H1 (cell line): Measurements from ENCODE around the gene SGO2. TPM values are rescaled to one million over a fixed set of nuclear protein-coding genes. Genes with fewer than 3 reads are reported as not detected.

Experiments used
- CTCF ChIA-PET: fragments of 300-600 bp; sonication (Branson Sonifier 250); formaldehyde crosslinking; loops from one replicate; lab custom pipeline; 2021; ENCODE audit not compliant: partially characterized antibody; lab: Charles Lee
- POLR2A ChIA-PET: fragments of 300-600 bp; sonication (Branson Sonifier 250); formaldehyde crosslinking; loops from one replicate; lab custom pipeline; 2021; ENCODE audit warnings: inconsistent platforms; ENCODE audit not compliant: partially characterized antibody; lab: Charles Lee
- DNase-seq, 2 experiments: peaks; one replicate each; pipeline versions ENCODE4 v3.0.0 to v3.0.0-alpha.2; 2010 to 2022; ENCODE audit warnings: low spot score in 2 of 2, low read depth in 1 of 2, mixed read lengths in 1 of 2
- FAIRE-seq: peaks from 2 replicates; lab custom pipeline; 2011; peaks lifted over from hg19 to GRCh38; lab: Jason Lieb, UNC
- H2AFZ ChIP-seq: 2 replicates; pipeline ENCODE4 v1.8.1; 2012; ENCODE audit warnings: low read length, inconsistent platforms
- H2AK5ac ChIP-seq: 2 replicates; pipeline ENCODE4 v1.6.1; 2013; ENCODE audit warnings: low read depth, low read length
- H2BK120ac ChIP-seq: replicated peaks from 2 replicates; pipeline ENCODE3; 2013; ENCODE audit warnings: low read depth, low read length, inconsistent platforms
- H2BK12ac ChIP-seq: 2 replicates; pipeline ENCODE4 v1.6.1; 2013; ENCODE audit warnings: low read depth, low read length
- H2BK15ac ChIP-seq: 2 replicates; pipeline ENCODE4 v1.6.1; 2013; ENCODE audit warnings: low read length
- H2BK20ac ChIP-seq: 2 replicates; pipeline ENCODE4 v1.6.1; 2013; ENCODE audit warnings: low read length
- H2BK5ac ChIP-seq: 2 replicates; pipeline ENCODE4 v1.6.1; 2013; ENCODE audit warnings: low read depth, low read length
- H3K14ac ChIP-seq: 2 replicates; pipeline ENCODE4 v1.6.1; 2013; ENCODE audit warnings: inconsistent platforms; ENCODE audit not compliant: insufficient read length
- H3K18ac ChIP-seq: 2 replicates; pipeline ENCODE4 v1.6.1; 2013; ENCODE audit warnings: low read length; ENCODE audit errors: extremely low read depth
- H3K23ac ChIP-seq: 2 replicates; pipeline ENCODE4 v1.6.1; 2013; ENCODE audit warnings: inconsistent platforms; ENCODE audit not compliant: insufficient read length
- H3K23me2 ChIP-seq: 2 replicates; pipeline ENCODE4 v1.6.1; 2013; ENCODE audit warnings: low read depth, low read length
- H3K27ac ChIP-seq: 2 replicates; pipeline ENCODE4 v1.6.1; 2011; ENCODE audit warnings: low read depth, low read length, inconsistent platforms
- H3K27me3 ChIP-seq, 4 experiments: replicated peaks in 1 of 4; 1 replicate in 1 of 4; 2 replicates in 3 of 4; pipeline versions ENCODE4 v1.6.1 to v1.8.1; 2011 to 2013; ENCODE audit warnings: low read length in 3 of 4, mild to moderate bottlenecking in 3 of 4, inconsistent platforms in 2 of 4, mixed read lengths in 2 of 4, moderate library complexity in 1 of 4; ENCODE audit not compliant: control insufficient read depth in 3 of 4, insufficient read depth in 3 of 4; ENCODE audit errors: extremely low read depth in 1 of 4
- H3K36me3 ChIP-seq, 4 experiments: 2 replicates each; pipeline versions ENCODE4 v1.6.1 to v1.8.1; 2011 to 2013; ENCODE audit warnings: mild to moderate bottlenecking in 4 of 4, low read length in 3 of 4, moderate library complexity in 2 of 4, control low read depth in 1 of 4, inconsistent platforms in 1 of 4; ENCODE audit not compliant: insufficient read depth in 4 of 4, control insufficient read depth in 2 of 4
- H3K4ac ChIP-seq: replicated peaks from 2 replicates; pipeline ENCODE3; 2013; ENCODE audit warnings: low read length, low read depth, mixed read lengths, inconsistent platforms; ENCODE audit not compliant: insufficient read length
- H3K4me1 ChIP-seq, 4 experiments: replicated peaks in 1 of 4; 1 replicate in 1 of 4; 2 replicates in 3 of 4; pipeline versions ENCODE4 v1.6.1 to v1.8.1; 2011 to 2013; ENCODE audit warnings: low read length in 3 of 4, inconsistent platforms in 2 of 4, mixed read lengths in 1 of 4; ENCODE audit not compliant: insufficient read depth in 4 of 4, control insufficient read depth in 3 of 4
- H3K4me2 ChIP-seq, 2 experiments: 2 replicates each; pipeline versions ENCODE4 v1.6.1 to v1.8.1; 2011 to 2013; ENCODE audit warnings: low read depth in 2 of 2, low read length in 2 of 2, control low read depth in 1 of 2, inconsistent platforms in 1 of 2, mild to moderate bottlenecking in 1 of 2; ENCODE audit not compliant: insufficient read depth in 1 of 2
- H3K4me3 ChIP-seq, 4 experiments: fragments of 200-600, 300-600 bp in 1 of 4; sonication (generic), shearing (Covaris generic), sonication (Bioruptor Twin) in 1 of 4; 2 replicates each; pipeline versions ENCODE4 v1.5.1 to v1.8.1; 2011 to 2016; ENCODE audit warnings: low read length in 4 of 4, low read depth in 3 of 4, control low read depth in 2 of 4, inconsistent platforms in 2 of 4, mild to moderate bottlenecking in 2 of 4, mixed read lengths in 1 of 4, moderate library complexity in 1 of 4; ENCODE audit not compliant: insufficient read depth in 2 of 4; ENCODE audit errors: extremely low read depth in 1 of 4
- H3K56ac ChIP-seq: replicated peaks from 2 replicates; pipeline ENCODE3; 2013; ENCODE audit warnings: low read depth, mild to moderate bottlenecking, mixed read lengths, low read length, inconsistent platforms; ENCODE audit not compliant: insufficient read length
- H3K79me1 ChIP-seq: 2 replicates; pipeline ENCODE4 v1.6.1; 2013; ENCODE audit warnings: low read depth, low read length, control low read depth
- H3K79me2 ChIP-seq, 2 experiments: 2 replicates each; pipeline versions ENCODE4 v1.6.1 to v1.8.1; 2012 to 2013; ENCODE audit warnings: low read length in 2 of 2, mild to moderate bottlenecking in 2 of 2, inconsistent platforms in 1 of 2; ENCODE audit not compliant: insufficient read depth in 2 of 2, control insufficient read depth in 1 of 2
- H3K9ac ChIP-seq, 4 experiments: replicated peaks in 1 of 4; 1 replicate in 1 of 4; 2 replicates in 3 of 4; pipeline versions ENCODE4 v1.6.1 to v1.8.1; 2011 to 2013; ENCODE audit warnings: low read depth in 3 of 4, low read length in 3 of 4, control low read depth in 2 of 4, mild to moderate bottlenecking in 2 of 4, moderate library complexity in 2 of 4, inconsistent platforms in 1 of 4; ENCODE audit errors: extremely low read depth in 1 of 4
- H3K9me3 ChIP-seq, 2 experiments: 2 replicates each; pipeline versions ENCODE4 v1.6.1 to v1.8.1; 2012 to 2013; ENCODE audit warnings: mild to moderate bottlenecking in 2 of 2, moderate library complexity in 2 of 2, control low read depth in 1 of 2, inconsistent platforms in 1 of 2, low read depth in 1 of 2, low read length in 1 of 2, mixed read lengths in 1 of 2; ENCODE audit not compliant: insufficient read depth in 2 of 2
- H4K20me1 ChIP-seq, 2 experiments: replicated peaks in 1 of 2; 2 replicates each; pipeline versions ENCODE3 to v1.8.1; 2011 to 2013; ENCODE audit warnings: inconsistent platforms in 2 of 2, low read length in 2 of 2, mild to moderate bottlenecking in 1 of 2; ENCODE audit not compliant: insufficient read depth in 2 of 2, control insufficient read depth in 1 of 2
- H4K5ac ChIP-seq: 2 replicates; pipeline ENCODE4 v1.6.1; 2013; ENCODE audit warnings: low read length, low read depth, mixed read lengths, inconsistent platforms; ENCODE audit not compliant: insufficient read length
- H4K8ac ChIP-seq: 2 replicates; pipeline ENCODE4 v1.8.0; 2013; ENCODE audit warnings: mild to moderate bottlenecking, moderate library complexity, low read length, inconsistent platforms; ENCODE audit not compliant: insufficient read depth; ENCODE audit errors: extremely low read depth
- H4K91ac ChIP-seq: replicated peaks from 2 replicates; pipeline ENCODE3; 2013; ENCODE audit warnings: low read length, mixed read lengths, inconsistent platforms; ENCODE audit not compliant: insufficient read length
- ATF2 ChIP-seq: IDR thresholded peaks from 2 replicates; pipeline ENCODE4 v1.6.1; 2012; ENCODE audit warnings: low read length, inconsistent platforms
- CBX5 ChIP-seq: fragments of 300-800, 300-1000 bp; sonication (generic); IDR thresholded peaks from 2 replicates; pipeline ENCODE4 v1.7.1; 2016; ENCODE audit warnings: antibody characterized with exemption, low read length, low read depth
- CREB1 ChIP-seq: IDR thresholded peaks from 2 replicates; pipeline ENCODE4 v1.6.1; 2012; ENCODE audit warnings: inconsistent platforms
- E2F6 ChIP-seq: IDR thresholded peaks from 2 replicates; pipeline ENCODE4 v1.6.1; 2012; ENCODE audit warnings: inconsistent platforms
- EGR1 ChIP-seq: IDR thresholded peaks from 2 replicates; pipeline ENCODE4 v1.6.1; 2011; ENCODE audit warnings: low read depth, low read length, borderline replicate concordance
- GTF2F1 ChIP-seq: IDR thresholded peaks from 2 replicates; pipeline ENCODE4 v1.6.1; 2012; ENCODE audit warnings: low read depth, low read length, improper control_type of control experiment, borderline replicate concordance
- HDAC6 ChIP-seq: IDR thresholded peaks from one replicate; pipeline ENCODE4 v1.7.1; 2012; ENCODE audit warnings: low read depth, mild to moderate bottlenecking, inconsistent platforms, low read length, moderate library complexity
- JUND ChIP-seq: IDR thresholded peaks from 2 replicates; pipeline ENCODE4 v1.6.1; 2011; ENCODE audit warnings: mild to moderate bottlenecking, improper control_type of control experiment, low read length
- POU5F1 ChIP-seq: IDR thresholded peaks from 2 replicates; pipeline ENCODE4 v1.6.1; 2011; ENCODE audit warnings: low read depth, mild to moderate bottlenecking, low read length, moderate library complexity
- RAD21 ChIP-seq, 2 experiments: IDR thresholded peaks in 1 of 2; conservative IDR thresholded peaks in 1 of 2; 2 replicates each; pipeline ENCODE4 v1.6.1; 2011; ENCODE audit warnings: low read depth in 2 of 2, low read length in 2 of 2, improper control_type of control experiment in 1 of 2, inconsistent platforms in 1 of 2, mild to moderate bottlenecking in 1 of 2, moderate library complexity in 1 of 2
- SIN3A ChIP-seq, 2 experiments: IDR thresholded peaks in 1 of 2; conservative IDR thresholded peaks in 1 of 2; 2 replicates each; pipeline ENCODE4 v1.6.1; 2011 to 2012; ENCODE audit warnings: low read length in 2 of 2, improper control_type of control experiment in 1 of 2, low read depth in 1 of 2, mild to moderate bottlenecking in 1 of 2
- SIX5 ChIP-seq: IDR thresholded peaks from 2 replicates; pipeline ENCODE4 v1.6.1; 2011; ENCODE audit warnings: mild to moderate bottlenecking, low read depth, low read length
- WGBS, 2 experiments: shearing (Covaris generic) in 1 of 2; methylation state at CpG; one replicate each; pipeline versions ENCODE4 v1.1.6 to v1.1.7; 2013 to 2015; ENCODE audit warnings: low lambda C conversion rate in 2 of 2, mixed read lengths in 2 of 2, inconsistent platforms in 1 of 2, low coverage in 1 of 2, missing lambda C conversion rate in 1 of 2; ENCODE audit not compliant: insufficient replicate concordance in 2 of 2, insufficient coverage in 1 of 2, insufficient read length in 1 of 2; ENCODE audit errors: extremely low coverage in 1 of 2, missing lambda C conversion rate in 1 of 2; 5-methylcytosine and 5-hydroxymethylcytosine counted together
- polyA plus RNA-seq, 7 experiments: library from polyadenylated mRNA; depleted of rRNA in 3 of 7; stranded (reverse) in 5 of 7; unstranded in 2 of 7; fragments of >200 nt in 5 of 7; fragments of 200-250 nt in 2 of 7; gene quantifications; 1 replicate in 5 of 7; 2 replicates in 1 of 7; 4 replicates in 1 of 7; pipeline versions ENCODE4 v1.2.1 to v1.2.3, GENCODE V29; 2011 to 2013; ENCODE audit warnings: missing spikeins in 2 of 7, mixed read lengths in 2 of 7
- total RNA-seq: library from RNA; stranded (reverse); fragmentation: NEBNext Ultra II Directional; extraction: Animal tissue kit (Norgen Biotek cat#: 25700); gene quantifications from 2 replicates; pipeline ENCODE4 v1.2.1, GENCODE V29; 2021

SGO2 gene
- total and polyA plus RNA-seq, 2 of the 8 experiments (the other 6 are each of a cell fraction or from before 2014, with no cell fraction given) = 2.4 to 33.2 TPM

- Histone ChIP-seq H2BK120ac (no peak overlapping the region), H3K79me2 (no peaks in the 10 kb centered on the region), H3K79me1 (no peaks in the 10 kb centered on the region), H2BK15ac (no peak overlapping the region), H3K36me3 (no peaks in the 10 kb centered on the region), H2AFZ (no peak overlapping the region), H3K9me3 (no peaks in the 10 kb centered on the region), H3K4me2 (no peak overlapping the region; a peak in 1 of 4 replicates), H3K9ac (no peak overlapping the region), H3K18ac (no peak overlapping the region), H3K4me3 (no peak overlapping the region), H3K56ac (no peak overlapping the region), H4K91ac (no peak overlapping the region), H3K23ac (no peak overlapping the region), H3K14ac (no peak overlapping the region), H3K4ac (no peak overlapping the region), H4K5ac (no peak overlapping the region), H4K20me1 (no peaks in the 10 kb centered on the region), H4K8ac (no peak overlapping the region), H2AK5ac (no peak overlapping the region), H3K27ac (no peak overlapping the region), H3K23me2 (peaks cover 8% of the 10 kb centered on the region), H2BK12ac (no peak overlapping the region), H2BK20ac (no peak overlapping the region), H3K27me3 (peaks cover 0 to 13% (median 8%) of the 10 kb centered on the region in 4 experiments; a peak in 5 of 7 replicates), H3K4me1 (peaks cover 0 to 6% (median 1%) of the 10 kb centered on the region in 4 experiments; a peak in 1 of 7 replicates), H2BK5ac (no peak overlapping the region)
- ChIA-PET CTCF (interaction anchor here (1.1 to 4.1 kb wide), 4 partner anchors 12 to 120 kb away, joined by 3 to 25 read pairs (median 9); no protein-coding TSS in a partner anchor), POLR2A (no interaction called here)
- 86% methylated on average over 3 of the region's 3 CpGs; no CpG with 5 or more reads in 1 of the 2 experiments for WGBS, 2 experiments
- no peak for DNase-seq
- no peak for FAIRE-seq
- no peak for TF ChIP-seq JUND
- TF ChIP-seq CBX5 = no peak
- TF ChIP-seq CREB1 = no peak
- no peak for TF ChIP-seq EGR1
- no peak for TF ChIP-seq POU5F1
- TF ChIP-seq ATF2 = no peak
- no peak for TF ChIP-seq SIN3A (conservative IDR thresholded peaks at IDR 0.05 in 1 of 2, IDR thresholded peaks at IDR 0.05 in 1 of 2; ENCODE audit: low read depth in 1 of 2, low read length in 2 of 2)
- no peak for TF ChIP-seq GTF2F1
- TF ChIP-seq E2F6 = no peak
- no peak for TF ChIP-seq SIX5
- TF ChIP-seq HDAC6 = no peak
- no peak for TF ChIP-seq RAD21 (IDR thresholded peaks at IDR 0.05 in 1 of 2, conservative IDR thresholded peaks at IDR 0.05 in 1 of 2; ENCODE audit: low read depth in 2 of 2, low read length in 2 of 2)
Observed at GRCh38 chr2:200584639-200585038, 58.6 kb downstream of the SGO2 start.
